ENCODE data around the gene RPP30. TPM values are rescaled to one million over a fixed set of nuclear protein-coding genes. Genes with fewer than 3 reads are reported as not detected.

The RPP30 gene
- 10 to 100 TPM; 10.1 to 16.8 (median 12.8) TPM for total RNA-seq
- long read RNA-seq, partial matches to known transcripts, result 0 of 5 reads
- long read RNA-seq, other reads (novel, unspliced or antisense), result 2 of 5 reads

- 1% methylated on average over 30 of the region's 43 CpGs for WGBS (ENCODE audit: insufficient coverage, low coverage, low lambda C conversion rate, missing lambda C conversion rate)
- Histone ChIP-seq H3K36me3 (peaks cover 0 to 18% (median under 1%) of the 10 kb centered on the region in 4 donors), H3K9me3 (peaks cover 0 to 1% (median 0%) of the 10 kb centered on the region in 4 donors), H3K27ac (peak within 1 kb of the TSS; percentile 45 to 57 (median 49)), H3K4me3 (peak within 1 kb of the TSS; percentile 70 to 85 (median 77)), H3K4me1 (peaks cover 0 to 14% (median 4%) of the 10 kb centered on the region in 4 donors), H3K27me3 (peaks cover 0 to 4% of the 10 kb centered on the region in 2 donors)
- ATAC-seq, result peak; percentile 99 to 100 (median 100)
- TF ChIP-seq POLR2A (IDR thresholded peaks at IDR 0.05) (peak; percentile 29), CTCF (IDR thresholded peaks at IDR 0.05) (no peak)
- peak; percentile 85 to 89 (median 88) for DNase-seq
- intact Hi-C loops (cut with DNase I), result no loop called here
These were observed at the start of gene RPP30 for GRCh38 chr10:90871766-90872647. RPP30 (plus strand) TSS chr10:90871974; CDS start chr10:90871987, 13 bp downstream.

- Histone ChIP-seq H3K27me3 (no peaks in the 10 kb centered on the region), H3K36me3 (no peaks in the 10 kb centered on the region), H3K9me3 (peaks cover 0 to 5% (median 0%) of the 10 kb centered on the region in 4 donors), H3K4me3 (no peak overlapping the region), H3K4me1 (no peaks in the 10 kb centered on the region), H3K27ac (no peak overlapping the region)
- intact Hi-C loops (cut with DNase I), result no loop called here
- DNase-seq (no peak), ATAC-seq (no peak)
- TF ChIP-seq POLR2A (IDR thresholded peaks at IDR 0.05) (no peak), CTCF (IDR thresholded peaks at IDR 0.05) (no peak)
- no CpG with 5 or more reads among the region's 1 CpG for WGBS (ENCODE audit: insufficient coverage, low coverage, low lambda C conversion rate, missing lambda C conversion rate)
These were observed 49.3 kb upstream of the RPP30 start for GRCh38 chr10:90822508-90822907.

- peaks cover 0 to 3% (median 0%) of the 10 kb centered on the region in 4 donors for H3K9me3 ChIP-seq
- no peak overlapping the region for H3K4me3 ChIP-seq
- DNase-seq, result no peak
- intact Hi-C loops (cut with DNase I), result no loop called here
- no CpG with 5 or more reads among the region's 17 CpGs for WGBS (ENCODE audit: insufficient coverage, low coverage, low lambda C conversion rate, missing lambda C conversion rate)
- H3K27ac ChIP-seq, result no peak overlapping the region
- no peaks in the 10 kb centered on the region for H3K36me3 ChIP-seq
- no peak for TF ChIP-seq CTCF (IDR thresholded peaks at IDR 0.05)
- TF ChIP-seq POLR2A (IDR thresholded peaks at IDR 0.05), result no peak
- H3K4me1 ChIP-seq, result no peaks in the 10 kb centered on the region
- no peaks in the 10 kb centered on the region for H3K27me3 ChIP-seq
- no peak for ATAC-seq
These were observed 39.7 kb upstream of the RPP30 start for GRCh38 chr10:90832111-90832510.

GRCh38 chr10:90834326-90834725, 37.4 kb upstream of the RPP30 start:
- ATAC-seq, result no peak
- Histone ChIP-seq H3K27ac (no peak overlapping the region), H3K27me3 (no peaks in the 10 kb centered on the region), H3K9me3 (no peaks in the 10 kb centered on the region), H3K36me3 (no peaks in the 10 kb centered on the region), H3K4me1 (no peaks in the 10 kb centered on the region), H3K4me3 (no peak overlapping the region)
- 44% methylated on average over 3 of the region's 3 CpGs for WGBS (ENCODE audit: insufficient coverage, low coverage, low lambda C conversion rate, missing lambda C conversion rate)
- TF ChIP-seq CTCF (IDR thresholded peaks at IDR 0.05) (no peak), POLR2A (IDR thresholded peaks at IDR 0.05) (no peak)
- no peak for DNase-seq
- intact Hi-C loops (cut with DNase I), result no loop called here

Measured in right lobe of liver (tissue), 6 donors.